Measurements from ENCODE around the gene FBXW12.

DNA sequence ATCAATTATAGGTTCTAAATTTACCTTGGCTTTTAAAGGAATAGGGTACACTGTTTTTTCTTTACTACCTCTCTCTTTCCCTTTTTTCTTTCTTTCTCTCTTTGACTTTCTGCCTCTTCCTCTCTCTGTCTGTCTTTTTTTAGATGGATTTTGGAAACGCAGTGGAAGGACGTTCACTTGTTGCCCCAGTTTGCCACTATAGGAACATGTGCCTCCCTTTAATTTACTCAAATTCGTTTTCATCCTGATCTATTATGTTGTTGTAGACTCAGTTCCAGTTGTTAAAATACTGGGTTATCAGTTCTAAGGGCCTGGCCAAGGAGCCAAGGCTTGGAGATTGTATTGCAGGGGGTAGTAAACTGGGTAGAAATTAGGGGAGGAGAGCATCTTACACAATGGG lies 37.4 kb upstream of the FBXW12 start:
- TF ChIP-seq, protein P1, sequence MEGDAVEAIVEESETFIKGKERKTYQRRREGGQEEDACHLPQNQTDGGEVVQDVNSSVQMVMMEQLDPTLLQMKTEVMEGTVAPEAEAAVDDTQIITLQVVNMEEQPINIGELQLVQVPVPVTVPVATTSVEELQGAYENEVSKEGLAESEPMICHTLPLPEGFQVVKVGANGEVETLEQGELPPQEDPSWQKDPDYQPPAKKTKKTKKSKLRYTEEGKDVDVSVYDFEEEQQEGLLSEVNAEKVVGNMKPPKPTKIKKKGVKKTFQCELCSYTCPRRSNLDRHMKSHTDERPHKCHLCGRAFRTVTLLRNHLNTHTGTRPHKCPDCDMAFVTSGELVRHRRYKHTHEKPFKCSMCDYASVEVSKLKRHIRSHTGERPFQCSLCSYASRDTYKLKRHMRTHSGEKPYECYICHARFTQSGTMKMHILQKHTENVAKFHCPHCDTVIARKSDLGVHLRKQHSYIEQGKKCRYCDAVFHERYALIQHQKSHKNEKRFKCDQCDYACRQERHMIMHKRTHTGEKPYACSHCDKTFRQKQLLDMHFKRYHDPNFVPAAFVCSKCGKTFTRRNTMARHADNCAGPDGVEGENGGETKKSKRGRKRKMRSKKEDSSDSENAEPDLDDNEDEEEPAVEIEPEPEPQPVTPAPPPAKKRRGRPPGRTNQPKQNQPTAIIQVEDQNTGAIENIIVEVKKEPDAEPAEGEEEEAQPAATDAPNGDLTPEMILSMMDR (IDR thresholded peaks at IDR 0.05 in 4 of 5, conservative IDR thresholded peaks at IDR 0.05 in 1 of 5): no peak
- TF ChIP-seq POLR2A (IDR thresholded peaks at IDR 0.05): no peak
